H1 (cell line): ENCODE data around the gene LILRA1. TPM values are rescaled to one million over a fixed set of nuclear protein-coding genes. Genes with fewer than 3 reads are reported as not detected.

Experiments used
- CTCF ChIA-PET: fragments of 300-600 bp; sonication (Branson Sonifier 250); formaldehyde crosslinking; loops from one replicate; lab custom pipeline; 2021; ENCODE audit not compliant: partially characterized antibody; lab: Charles Lee
- POLR2A ChIA-PET: fragments of 300-600 bp; sonication (Branson Sonifier 250); formaldehyde crosslinking; loops from one replicate; lab custom pipeline; 2021; ENCODE audit warnings: inconsistent platforms; ENCODE audit not compliant: partially characterized antibody; lab: Charles Lee
- DNase-seq, 2 experiments: peaks; one replicate each; pipeline versions ENCODE4 v3.0.0 to v3.0.0-alpha.2; 2010 to 2022; ENCODE audit warnings: low spot score in 2 of 2, low read depth in 1 of 2, mixed read lengths in 1 of 2
- FAIRE-seq: peaks from 2 replicates; lab custom pipeline; 2011; peaks lifted over from hg19 to GRCh38; lab: Jason Lieb, UNC
- H2AFZ ChIP-seq: 2 replicates; pipeline ENCODE4 v1.8.1; 2012; ENCODE audit warnings: low read length, inconsistent platforms
- H2AK5ac ChIP-seq: 2 replicates; pipeline ENCODE4 v1.6.1; 2013; ENCODE audit warnings: low read depth, low read length
- H2BK120ac ChIP-seq: replicated peaks from 2 replicates; pipeline ENCODE3; 2013; ENCODE audit warnings: low read depth, low read length, inconsistent platforms
- H2BK12ac ChIP-seq: 2 replicates; pipeline ENCODE4 v1.6.1; 2013; ENCODE audit warnings: low read depth, low read length
- H2BK15ac ChIP-seq: 2 replicates; pipeline ENCODE4 v1.6.1; 2013; ENCODE audit warnings: low read length
- H2BK20ac ChIP-seq: 2 replicates; pipeline ENCODE4 v1.6.1; 2013; ENCODE audit warnings: low read length
- H2BK5ac ChIP-seq: 2 replicates; pipeline ENCODE4 v1.6.1; 2013; ENCODE audit warnings: low read depth, low read length
- H3K14ac ChIP-seq: 2 replicates; pipeline ENCODE4 v1.6.1; 2013; ENCODE audit warnings: inconsistent platforms; ENCODE audit not compliant: insufficient read length
- H3K18ac ChIP-seq: 2 replicates; pipeline ENCODE4 v1.6.1; 2013; ENCODE audit warnings: low read length; ENCODE audit errors: extremely low read depth
- H3K23ac ChIP-seq: 2 replicates; pipeline ENCODE4 v1.6.1; 2013; ENCODE audit warnings: inconsistent platforms; ENCODE audit not compliant: insufficient read length
- H3K23me2 ChIP-seq: 2 replicates; pipeline ENCODE4 v1.6.1; 2013; ENCODE audit warnings: low read depth, low read length
- H3K27ac ChIP-seq: 2 replicates; pipeline ENCODE4 v1.6.1; 2011; ENCODE audit warnings: low read depth, low read length, inconsistent platforms
- H3K27me3 ChIP-seq, 4 experiments: replicated peaks in 1 of 4; 1 replicate in 1 of 4; 2 replicates in 3 of 4; pipeline versions ENCODE4 v1.6.1 to v1.8.1; 2011 to 2013; ENCODE audit warnings: low read length in 3 of 4, mild to moderate bottlenecking in 3 of 4, inconsistent platforms in 2 of 4, mixed read lengths in 2 of 4, moderate library complexity in 1 of 4; ENCODE audit not compliant: control insufficient read depth in 3 of 4, insufficient read depth in 3 of 4; ENCODE audit errors: extremely low read depth in 1 of 4
- H3K36me3 ChIP-seq, 4 experiments: 2 replicates each; pipeline versions ENCODE4 v1.6.1 to v1.8.1; 2011 to 2013; ENCODE audit warnings: mild to moderate bottlenecking in 4 of 4, low read length in 3 of 4, moderate library complexity in 2 of 4, control low read depth in 1 of 4, inconsistent platforms in 1 of 4; ENCODE audit not compliant: insufficient read depth in 4 of 4, control insufficient read depth in 2 of 4
- H3K4ac ChIP-seq: replicated peaks from 2 replicates; pipeline ENCODE3; 2013; ENCODE audit warnings: low read length, low read depth, mixed read lengths, inconsistent platforms; ENCODE audit not compliant: insufficient read length
- H3K4me1 ChIP-seq, 4 experiments: replicated peaks in 1 of 4; 1 replicate in 1 of 4; 2 replicates in 3 of 4; pipeline versions ENCODE4 v1.6.1 to v1.8.1; 2011 to 2013; ENCODE audit warnings: low read length in 3 of 4, inconsistent platforms in 2 of 4, mixed read lengths in 1 of 4; ENCODE audit not compliant: insufficient read depth in 4 of 4, control insufficient read depth in 3 of 4
- H3K4me2 ChIP-seq, 2 experiments: 2 replicates each; pipeline versions ENCODE4 v1.6.1 to v1.8.1; 2011 to 2013; ENCODE audit warnings: low read depth in 2 of 2, low read length in 2 of 2, control low read depth in 1 of 2, inconsistent platforms in 1 of 2, mild to moderate bottlenecking in 1 of 2; ENCODE audit not compliant: insufficient read depth in 1 of 2
- H3K4me3 ChIP-seq, 4 experiments: fragments of 200-600, 300-600 bp in 1 of 4; sonication (generic), shearing (Covaris generic), sonication (Bioruptor Twin) in 1 of 4; 2 replicates each; pipeline versions ENCODE4 v1.5.1 to v1.8.1; 2011 to 2016; ENCODE audit warnings: low read length in 4 of 4, low read depth in 3 of 4, control low read depth in 2 of 4, inconsistent platforms in 2 of 4, mild to moderate bottlenecking in 2 of 4, mixed read lengths in 1 of 4, moderate library complexity in 1 of 4; ENCODE audit not compliant: insufficient read depth in 2 of 4; ENCODE audit errors: extremely low read depth in 1 of 4
- H3K56ac ChIP-seq: replicated peaks from 2 replicates; pipeline ENCODE3; 2013; ENCODE audit warnings: low read depth, mild to moderate bottlenecking, mixed read lengths, low read length, inconsistent platforms; ENCODE audit not compliant: insufficient read length
- H3K79me1 ChIP-seq: 2 replicates; pipeline ENCODE4 v1.6.1; 2013; ENCODE audit warnings: low read depth, low read length, control low read depth
- H3K79me2 ChIP-seq, 2 experiments: 2 replicates each; pipeline versions ENCODE4 v1.6.1 to v1.8.1; 2012 to 2013; ENCODE audit warnings: low read length in 2 of 2, mild to moderate bottlenecking in 2 of 2, inconsistent platforms in 1 of 2; ENCODE audit not compliant: insufficient read depth in 2 of 2, control insufficient read depth in 1 of 2
- H3K9ac ChIP-seq, 4 experiments: replicated peaks in 1 of 4; 1 replicate in 1 of 4; 2 replicates in 3 of 4; pipeline versions ENCODE4 v1.6.1 to v1.8.1; 2011 to 2013; ENCODE audit warnings: low read depth in 3 of 4, low read length in 3 of 4, control low read depth in 2 of 4, mild to moderate bottlenecking in 2 of 4, moderate library complexity in 2 of 4, inconsistent platforms in 1 of 4; ENCODE audit errors: extremely low read depth in 1 of 4
- H3K9me3 ChIP-seq, 2 experiments: 2 replicates each; pipeline versions ENCODE4 v1.6.1 to v1.8.1; 2012 to 2013; ENCODE audit warnings: mild to moderate bottlenecking in 2 of 2, moderate library complexity in 2 of 2, control low read depth in 1 of 2, inconsistent platforms in 1 of 2, low read depth in 1 of 2, low read length in 1 of 2, mixed read lengths in 1 of 2; ENCODE audit not compliant: insufficient read depth in 2 of 2
- H4K20me1 ChIP-seq, 2 experiments: replicated peaks in 1 of 2; 2 replicates each; pipeline versions ENCODE3 to v1.8.1; 2011 to 2013; ENCODE audit warnings: inconsistent platforms in 2 of 2, low read length in 2 of 2, mild to moderate bottlenecking in 1 of 2; ENCODE audit not compliant: insufficient read depth in 2 of 2, control insufficient read depth in 1 of 2
- H4K5ac ChIP-seq: 2 replicates; pipeline ENCODE4 v1.6.1; 2013; ENCODE audit warnings: low read length, low read depth, mixed read lengths, inconsistent platforms; ENCODE audit not compliant: insufficient read length
- H4K8ac ChIP-seq: 2 replicates; pipeline ENCODE4 v1.8.0; 2013; ENCODE audit warnings: mild to moderate bottlenecking, moderate library complexity, low read length, inconsistent platforms; ENCODE audit not compliant: insufficient read depth; ENCODE audit errors: extremely low read depth
- H4K91ac ChIP-seq: replicated peaks from 2 replicates; pipeline ENCODE3; 2013; ENCODE audit warnings: low read length, mixed read lengths, inconsistent platforms; ENCODE audit not compliant: insufficient read length
- ATF3 ChIP-seq: IDR thresholded peaks from 2 replicates; pipeline ENCODE4 v1.6.1; 2011; ENCODE audit warnings: low read depth, mild to moderate bottlenecking, low read length; ENCODE audit not compliant: insufficient read depth
- BRCA1 ChIP-seq: IDR thresholded peaks from 2 replicates; pipeline ENCODE4 v1.6.1; 2012; ENCODE audit warnings: low read depth, low read length, improper control_type of control experiment
- EZH2 ChIP-seq: fragments of 200-600 bp; sonication (generic); IDR thresholded peaks from 2 replicates; pipeline ENCODE4 v1.7.1; 2012; ENCODE audit warnings: low read depth, mild to moderate bottlenecking, moderate library complexity, low read length, inconsistent platforms; ENCODE audit not compliant: severe bottlenecking
- SP1 ChIP-seq: IDR thresholded peaks from 2 replicates; pipeline ENCODE4 v1.6.1; 2011; ENCODE audit warnings: low read depth, low read length
- TAF1 ChIP-seq: IDR thresholded peaks from 2 replicates; pipeline ENCODE4 v1.6.1; 2011; ENCODE audit warnings: mild to moderate bottlenecking, low read depth, low read length
- TBP ChIP-seq: IDR thresholded peaks from 2 replicates; pipeline ENCODE4 v1.6.1; 2011; ENCODE audit warnings: low read depth, low read length, improper control_type of control experiment
- TEAD4 ChIP-seq: IDR thresholded peaks from 2 replicates; pipeline ENCODE4 v1.6.1; 2012; ENCODE audit warnings: low read depth, low read length, inconsistent platforms, mixed read lengths
- ZNF274 ChIP-seq: IDR thresholded peaks from 2 replicates; pipeline ENCODE4 v1.7.0; 2012; ENCODE audit warnings: low read length, borderline replicate concordance; ENCODE audit errors: extremely low read depth
- WGBS, 2 experiments: shearing (Covaris generic) in 1 of 2; methylation state at CpG; one replicate each; pipeline versions ENCODE4 v1.1.6 to v1.1.7; 2013 to 2015; ENCODE audit warnings: low lambda C conversion rate in 2 of 2, mixed read lengths in 2 of 2, inconsistent platforms in 1 of 2, low coverage in 1 of 2, missing lambda C conversion rate in 1 of 2; ENCODE audit not compliant: insufficient replicate concordance in 2 of 2, insufficient coverage in 1 of 2, insufficient read length in 1 of 2; ENCODE audit errors: extremely low coverage in 1 of 2, missing lambda C conversion rate in 1 of 2; 5-methylcytosine and 5-hydroxymethylcytosine counted together
- polyA plus RNA-seq, 7 experiments: library from polyadenylated mRNA; depleted of rRNA in 3 of 7; stranded (reverse) in 5 of 7; unstranded in 2 of 7; fragments of >200 nt in 5 of 7; fragments of 200-250 nt in 2 of 7; gene quantifications; 1 replicate in 5 of 7; 2 replicates in 1 of 7; 4 replicates in 1 of 7; pipeline versions ENCODE4 v1.2.1 to v1.2.3, GENCODE V29; 2011 to 2013; ENCODE audit warnings: missing spikeins in 2 of 7, mixed read lengths in 2 of 7
- total RNA-seq: library from RNA; stranded (reverse); fragmentation: NEBNext Ultra II Directional; extraction: Animal tissue kit (Norgen Biotek cat#: 25700); gene quantifications from 2 replicates; pipeline ENCODE4 v1.2.1, GENCODE V29; 2021

Gene LILRA1
- total and polyA plus RNA-seq, 2 of the 8 experiments (the other 6 are each of a cell fraction or from before 2014, with no cell fraction given), result not detected

GRCh38 chr19:54554006-54554405, 39.4 kb upstream of the LILRA1 start:
- H2BK5ac ChIP-seq, result no peak overlapping the region
- H3K9me3 ChIP-seq, result peaks cover 56 to 89% of the 10 kb centered on the region in 2 experiments
- peaks cover 5% of the 10 kb centered on the region; the same call in 1 of the 2 replicates for H3K23me2 ChIP-seq
- no peak overlapping the region for H3K4me3 ChIP-seq
- H3K9ac ChIP-seq, result no peak overlapping the region
- no peak overlapping the region for H4K5ac ChIP-seq
- H2AK5ac ChIP-seq, result no peak overlapping the region
- CTCF ChIA-PET, result interaction anchor here (0.6 kb wide), 1 partner anchor 27 kb away, joined by 3 read pairs; no protein-coding TSS in a partner anchor
- H2BK12ac ChIP-seq, result no peak overlapping the region
- no peak overlapping the region for H3K18ac ChIP-seq
- no peak overlapping the region for H3K14ac ChIP-seq
- no peak overlapping the region for H3K23ac ChIP-seq
- H2BK15ac ChIP-seq, result no peak overlapping the region
- H3K27me3 ChIP-seq, result no peaks in the 10 kb centered on the region
- H2BK20ac ChIP-seq, result no peak overlapping the region
- no peaks in the 10 kb centered on the region; a peak in 2 of 7 replicates for H3K4me1 ChIP-seq
- POLR2A ChIA-PET, result no interaction called here
- no peak overlapping the region for H3K56ac ChIP-seq
- H4K8ac ChIP-seq, result no peak overlapping the region
- peaks cover 0 to 3% (median 0%) of the 10 kb centered on the region in 4 experiments; a peak in 2 of 8 replicates for H3K36me3 ChIP-seq
- FAIRE-seq, result no peak
- WGBS, 2 experiments, result 85% methylated on average over 10 of the region's 10 CpGs; no CpG with 5 or more reads in 1 of the 2 experiments
- H3K79me1 ChIP-seq, result no peaks in the 10 kb centered on the region
- peaks cover 0 to 2% of the 10 kb centered on the region in 2 experiments for H4K20me1 ChIP-seq
- no peaks in the 10 kb centered on the region; a peak in 1 of 4 replicates for H3K79me2 ChIP-seq
- no peak overlapping the region for H4K91ac ChIP-seq
- no peak overlapping the region for H3K4me2 ChIP-seq
- no peak for DNase-seq
- no peak overlapping the region for H2AFZ ChIP-seq
- no peak overlapping the region for H2BK120ac ChIP-seq
- H3K4ac ChIP-seq, result no peak overlapping the region
- H3K27ac ChIP-seq, result no peak overlapping the region
- TF ChIP-seq TBP (no peak), TAF1 (no peak), EZH2 (no peak), SP1 (no peak), BRCA1 (no peak), ZNF274 (no peak), ATF3 (no peak), TEAD4 (no peak)
